Mesothelial cell of epicardium (in vitro differentiated cells): ENCODE results near the gene ACTR5. TPM values are rescaled to one million over a fixed set of nuclear protein-coding genes. Genes with fewer than 3 reads are reported as not detected.

Source experiments
- DNase-seq, 2 experiments: peaks; one replicate each; pipeline ENCODE4 v3.0.0; 2021; ENCODE audit warnings: low spot score in 2 of 2; ENCODE audit not compliant: unreplicated experiment in 2 of 2
- H3K27ac Mint-ChIP-seq: 2 replicates; pipeline ENCODE4 v1.8.0; 2021; ENCODE audit warnings: mixed read lengths
- H3K27me3 Mint-ChIP-seq: 2 replicates; pipeline ENCODE4 v1.8.0; 2021; ENCODE audit warnings: low read depth, mixed read lengths
- H3K36me3 Mint-ChIP-seq: 2 replicates; pipeline ENCODE4 v1.8.0; 2021; ENCODE audit warnings: mixed read lengths
- H3K4me1 Mint-ChIP-seq: 2 replicates; pipeline ENCODE4 v1.8.0; 2021; ENCODE audit warnings: mixed read lengths
- H3K4me3 Mint-ChIP-seq: 2 replicates; pipeline ENCODE4 v1.8.0; 2021; ENCODE audit warnings: mild to moderate bottlenecking, moderate library complexity, mixed read lengths
- H3K9me3 Mint-ChIP-seq: 2 replicates; pipeline ENCODE4 v1.8.0; 2021; ENCODE audit warnings: mixed read lengths
- CTCF ChIP-seq: fragments of 200-600 bp; sonication (generic); IDR thresholded peaks from one replicate; pipeline ENCODE4 v1.5.0; 2021; ENCODE audit warnings: antibody characterized with exemption; ENCODE audit not compliant: unreplicated experiment
- total RNA-seq: library from RNA; stranded (reverse); gene quantifications from 3 replicates; pipeline ENCODE4 v1.2.1, GENCODE V29; 2021

ACTR5 gene
- total RNA-seq, 1 donor from 2014 or later: 9.5 TPM

DNA sequence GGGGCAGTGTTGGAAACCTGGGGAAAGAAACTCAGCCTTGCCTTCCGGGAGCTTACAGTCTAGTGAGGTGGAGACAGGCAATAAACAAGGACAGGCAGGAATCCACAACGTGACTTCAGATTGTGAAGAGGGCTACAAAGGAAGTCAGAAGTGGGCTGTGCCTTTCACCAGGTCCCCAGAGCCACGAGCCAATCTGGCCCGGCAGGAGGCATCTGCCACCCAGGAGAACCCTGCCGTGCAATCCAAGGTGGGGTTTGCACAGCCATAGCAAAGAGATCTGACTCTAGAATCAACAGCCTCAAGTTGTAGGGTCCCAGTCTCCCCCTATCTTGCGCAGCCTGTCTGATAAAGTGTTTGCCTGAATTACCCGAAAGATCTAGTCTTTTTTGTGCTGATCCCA lies 18.5 kb upstream of the ACTR5 start:
- no peaks in the 10 kb centered on the region for H3K9me3 Mint-ChIP-seq
- no peak overlapping the region for H3K27ac Mint-ChIP-seq
- H3K4me1 Mint-ChIP-seq: peaks cover 31% of the 10 kb centered on the region
- H3K27me3 Mint-ChIP-seq: peaks cover 99% of the 10 kb centered on the region
- no peak overlapping the region for H3K4me3 Mint-ChIP-seq
- H3K36me3 Mint-ChIP-seq: no peaks in the 10 kb centered on the region
- no peak for DNase-seq
- no peak for TF ChIP-seq CTCF

DNA sequence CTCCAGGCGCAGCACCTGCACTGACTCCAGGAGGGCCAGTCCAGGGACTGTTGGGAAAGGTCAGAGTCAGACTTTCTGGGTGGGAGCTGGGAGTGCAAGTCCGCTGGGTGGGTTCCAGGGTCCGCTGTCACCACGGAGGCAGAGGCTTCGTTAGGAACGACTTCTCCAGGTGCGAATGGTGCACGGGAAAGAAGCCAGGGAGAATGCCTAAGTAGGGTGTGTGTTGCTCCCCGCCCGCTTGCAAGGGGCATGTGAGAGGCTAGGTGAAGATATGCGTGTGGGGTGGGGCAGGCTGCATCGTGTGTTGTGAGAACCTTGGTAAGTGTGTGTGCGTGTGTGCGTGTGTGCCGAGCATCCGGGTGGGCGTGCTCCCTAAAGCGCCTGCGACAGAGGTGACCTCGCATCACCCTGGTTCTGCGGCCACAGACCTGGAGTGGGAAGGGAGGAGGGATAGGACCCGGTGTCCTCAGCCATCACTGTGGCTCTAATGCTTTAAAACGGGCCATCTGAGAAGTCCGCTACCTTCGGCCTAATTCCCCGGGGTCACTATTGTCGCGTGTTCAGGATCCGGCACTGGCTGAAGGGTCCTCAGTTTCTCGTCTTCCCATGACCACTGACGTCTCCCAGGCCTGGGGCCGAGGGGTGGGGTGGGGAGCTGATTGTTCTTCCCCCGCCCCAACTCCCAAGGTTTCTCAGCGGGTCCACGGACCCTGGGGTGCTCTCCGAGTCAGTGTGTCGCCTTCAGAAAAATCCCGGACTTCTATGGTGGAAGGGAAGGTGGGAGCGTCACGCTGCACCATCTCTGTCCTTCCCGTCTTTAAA lies 17.9 kb upstream of the ACTR5 start:
- DNase-seq: no peak
- H3K9me3 Mint-ChIP-seq: no peaks in the 10 kb centered on the region
- no peaks in the 10 kb centered on the region for H3K36me3 Mint-ChIP-seq
- H3K27ac Mint-ChIP-seq: no peak overlapping the region
- peaks cover 99% of the 10 kb centered on the region for H3K27me3 Mint-ChIP-seq
- no peak for TF ChIP-seq CTCF
- H3K4me1 Mint-ChIP-seq: peaks cover 31% of the 10 kb centered on the region
- H3K4me3 Mint-ChIP-seq: peak overlapping the region; percentile 40

GRCh38 chr20:38730989-38731737 lies 17.1 kb upstream of the ACTR5 start:
- Mint-ChIP-seq H3K36me3 (no peaks in the 10 kb centered on the region), H3K4me1 (peaks cover 29% of the 10 kb centered on the region), H3K27ac (no peak overlapping the region), H3K27me3 (peaks cover 99% of the 10 kb centered on the region), H3K4me3 (peak overlapping the region; percentile 40), H3K9me3 (no peaks in the 10 kb centered on the region)
- DNase-seq: peak; percentile 55 to 84
- TF ChIP-seq CTCF: peak; percentile 99

DNA sequence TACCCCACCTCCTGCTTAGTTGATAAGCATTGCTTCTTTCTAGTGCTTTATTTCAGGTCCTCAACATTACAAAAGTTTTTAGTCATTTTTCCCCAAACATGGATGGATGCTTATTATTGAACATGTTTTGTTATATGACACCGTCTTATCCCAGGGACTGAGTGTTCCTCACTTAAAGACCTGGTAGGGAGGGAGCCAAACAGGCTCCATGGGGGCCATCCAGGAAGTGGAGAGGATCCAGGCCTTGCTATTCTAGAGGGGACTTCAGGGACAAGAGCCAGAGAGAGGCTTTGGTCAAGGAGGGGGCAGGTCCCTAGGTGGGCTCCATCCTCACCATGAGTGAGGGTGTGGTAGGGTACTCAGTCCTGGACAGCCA lies 16.5 kb upstream of the ACTR5 start:
- Mint-ChIP-seq H3K27ac (no peak overlapping the region), H3K36me3 (no peaks in the 10 kb centered on the region), H3K27me3 (peaks cover 99% of the 10 kb centered on the region), H3K9me3 (no peaks in the 10 kb centered on the region), H3K4me3 (no peak overlapping the region), H3K4me1 (peaks cover 29% of the 10 kb centered on the region)
- DNase-seq: no peak
- TF ChIP-seq CTCF: peak; percentile 61

DNA sequence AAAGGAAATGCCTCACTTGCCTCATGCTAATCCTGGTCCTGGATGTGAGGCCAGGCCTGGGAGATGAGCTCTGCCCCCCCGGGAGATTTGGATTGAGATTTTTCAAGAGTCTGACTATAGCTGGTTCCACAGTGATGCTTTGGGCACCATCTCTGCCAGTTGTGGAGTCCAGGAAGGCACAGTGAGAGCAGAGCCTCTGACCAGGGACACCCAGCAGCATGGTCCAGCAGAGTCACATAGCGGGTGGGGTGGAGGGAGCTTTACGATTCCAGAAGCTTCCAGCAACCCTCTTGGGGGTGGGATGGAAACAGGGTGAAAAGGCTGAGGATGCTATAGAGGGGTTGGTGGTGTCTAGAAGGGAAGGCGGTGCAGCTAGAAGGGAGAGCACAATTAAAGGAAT lies 15.3 kb upstream of the ACTR5 start:
- H3K36me3 Mint-ChIP-seq: no peaks in the 10 kb centered on the region
- no peaks in the 10 kb centered on the region for H3K9me3 Mint-ChIP-seq

More for the DNA sequence above, 15.3 kb upstream of the ACTR5 start:
- no peak overlapping the region for H3K27ac Mint-ChIP-seq
- no peak for TF ChIP-seq CTCF
- peaks cover 99% of the 10 kb centered on the region for H3K27me3 Mint-ChIP-seq
- no peak overlapping the region for H3K4me3 Mint-ChIP-seq
- peaks cover 20% of the 10 kb centered on the region for H3K4me1 Mint-ChIP-seq
- no peak for DNase-seq
